Subcutaneous abdominal adipose tissue (tissue), 5 donors: Measurements from ENCODE around the gene KIF23.

Experiments
- H3K27ac ChIP-seq: one replicate; pipeline ENCODE4 v1.7.0; 2013; ENCODE audit warnings: low read depth, mild to moderate bottlenecking, inconsistent platforms, low read length, moderate library complexity
- H3K27me3 ChIP-seq, 5 donors: one replicate each; pipeline ENCODE4 v1.7.0; 2013; ENCODE audit warnings: low read length in 5 of 5, inconsistent platforms in 1 of 5; ENCODE audit not compliant: control insufficient read depth in 5 of 5, insufficient read depth in 4 of 5
- H3K36me3 ChIP-seq, 5 donors: one replicate each; pipeline ENCODE4 v1.7.0; 2013; ENCODE audit warnings: low read length in 5 of 5; ENCODE audit not compliant: control insufficient read depth in 5 of 5, insufficient read depth in 5 of 5
- H3K4me1 ChIP-seq, 5 donors: one replicate each; pipeline ENCODE4 v1.7.0; 2013; ENCODE audit warnings: low read length in 5 of 5, mild to moderate bottlenecking in 3 of 5, moderate library complexity in 1 of 5; ENCODE audit not compliant: control insufficient read depth in 5 of 5, insufficient read depth in 5 of 5
- H3K4me3 ChIP-seq, 5 donors: one replicate each; pipeline ENCODE4 v1.7.0; 2013; ENCODE audit warnings: low read length in 5 of 5, low read depth in 1 of 5
- H3K9ac ChIP-seq, 5 donors: one replicate each; pipeline ENCODE4 v1.7.0; 2013; ENCODE audit warnings: low read length in 5 of 5, mild to moderate bottlenecking in 4 of 5, moderate library complexity in 3 of 5
- H3K9me3 ChIP-seq, 5 donors: one replicate each; pipeline ENCODE4 v1.7.0; 2013; ENCODE audit warnings: low read length in 5 of 5; ENCODE audit not compliant: control insufficient read depth in 5 of 5
- donor health status: healthy.
- donor health status: healthy.
- donor health status: healthy.
- donor health status: healthy.
- donor health status: healthy.

KIF23 gene

GRCh38 chr15:69482686-69483256 is 68.6 kb downstream of the KIF23 start:
- no peaks in the 10 kb centered on the region for H3K36me3 ChIP-seq
- H3K4me1 ChIP-seq = peaks cover 3 to 23% (median 7%) of the 10 kb centered on the region in 5 donors
- no peak overlapping the region for H3K4me3 ChIP-seq
- no peak overlapping the region for H3K9ac ChIP-seq
- no peak overlapping the region for H3K27ac ChIP-seq
- H3K27me3 ChIP-seq = no peaks in the 10 kb centered on the region
- peaks cover 0 to 5% (median 0%) of the 10 kb centered on the region in 5 donors for H3K9me3 ChIP-seq

DNA sequence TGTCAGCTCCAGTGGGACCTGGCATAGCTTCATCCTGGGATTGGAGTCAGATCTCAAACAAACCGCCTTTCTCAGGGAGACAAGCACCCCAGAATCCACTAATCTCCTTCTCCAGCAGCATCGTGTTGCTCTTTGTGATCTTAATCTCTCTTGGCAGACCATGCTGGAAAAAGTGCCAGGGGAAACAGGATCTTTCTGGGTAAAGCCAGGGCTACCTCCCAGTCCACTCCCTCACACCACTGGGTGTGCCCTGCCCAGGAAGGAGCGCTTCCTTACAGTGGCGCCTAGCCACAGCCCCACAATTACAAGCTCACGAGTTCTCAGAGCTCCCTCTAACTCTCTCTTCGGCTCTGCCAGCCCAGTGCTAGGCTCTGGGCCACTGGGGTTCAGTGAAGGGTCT is 70.7 kb downstream of the KIF23 start:
- Histone ChIP-seq H3K27me3 (no peaks in the 10 kb centered on the region), H3K9me3 (peaks cover 0 to 5% (median 0%) of the 10 kb centered on the region in 5 donors), H3K9ac (no peak overlapping the region), H3K4me3 (no peak overlapping the region), H3K27ac (no peak overlapping the region), H3K36me3 (no peaks in the 10 kb centered on the region), H3K4me1 (peaks cover 7 to 36% (median 17%) of the 10 kb centered on the region in 5 donors)

- no peak overlapping the region for H3K9ac ChIP-seq
- no peak overlapping the region for H3K4me3 ChIP-seq
- peaks cover 13 to 53% (median 27%) of the 10 kb centered on the region in 5 donors for H3K4me1 ChIP-seq
- H3K9me3 ChIP-seq = peaks cover 0 to 5% (median under 1%) of the 10 kb centered on the region in 5 donors
- no peaks in the 10 kb centered on the region for H3K27me3 ChIP-seq
- no peaks in the 10 kb centered on the region for H3K36me3 ChIP-seq
- no peak overlapping the region for H3K27ac ChIP-seq
Measured at GRCh38 chr15:69486481-69487110, 72.4 kb downstream of the KIF23 start.

DNA sequence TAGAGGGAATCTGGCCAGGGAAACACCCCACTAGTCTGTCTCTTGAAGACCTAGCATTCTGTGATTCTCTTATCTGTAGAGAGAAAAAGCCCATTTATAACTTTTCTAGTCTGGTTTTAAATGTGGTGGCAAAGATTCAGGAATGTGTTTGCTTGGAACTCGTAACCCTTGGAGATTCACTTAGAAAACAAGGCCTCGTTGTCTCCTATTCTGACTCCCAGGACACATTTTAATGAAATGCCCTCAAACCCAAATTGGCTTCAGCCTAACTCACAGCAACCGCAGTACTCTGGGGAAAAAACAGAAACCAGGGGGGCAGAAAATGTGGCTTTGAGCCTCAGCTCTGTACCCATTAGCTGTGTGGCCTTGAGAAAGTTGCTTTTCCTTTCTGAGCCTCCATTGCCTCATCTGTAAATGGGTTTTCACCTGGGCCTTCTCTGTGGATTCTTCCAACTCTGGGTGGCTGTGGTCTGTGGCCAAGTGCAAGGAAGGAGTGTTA is 75.0 kb downstream of the KIF23 start:
- no peaks in the 10 kb centered on the region for H3K27me3 ChIP-seq
- H3K9me3 ChIP-seq = peaks cover 0 to 8% (median 2%) of the 10 kb centered on the region in 5 donors
- H3K4me1 ChIP-seq = peaks cover 13 to 60% (median 33%) of the 10 kb centered on the region in 5 donors
- no peak overlapping the region for H3K4me3 ChIP-seq
- peak overlapping the region; percentile 43 for H3K27ac ChIP-seq
- H3K9ac ChIP-seq = no peak overlapping the region
- H3K36me3 ChIP-seq = no peaks in the 10 kb centered on the region

DNA sequence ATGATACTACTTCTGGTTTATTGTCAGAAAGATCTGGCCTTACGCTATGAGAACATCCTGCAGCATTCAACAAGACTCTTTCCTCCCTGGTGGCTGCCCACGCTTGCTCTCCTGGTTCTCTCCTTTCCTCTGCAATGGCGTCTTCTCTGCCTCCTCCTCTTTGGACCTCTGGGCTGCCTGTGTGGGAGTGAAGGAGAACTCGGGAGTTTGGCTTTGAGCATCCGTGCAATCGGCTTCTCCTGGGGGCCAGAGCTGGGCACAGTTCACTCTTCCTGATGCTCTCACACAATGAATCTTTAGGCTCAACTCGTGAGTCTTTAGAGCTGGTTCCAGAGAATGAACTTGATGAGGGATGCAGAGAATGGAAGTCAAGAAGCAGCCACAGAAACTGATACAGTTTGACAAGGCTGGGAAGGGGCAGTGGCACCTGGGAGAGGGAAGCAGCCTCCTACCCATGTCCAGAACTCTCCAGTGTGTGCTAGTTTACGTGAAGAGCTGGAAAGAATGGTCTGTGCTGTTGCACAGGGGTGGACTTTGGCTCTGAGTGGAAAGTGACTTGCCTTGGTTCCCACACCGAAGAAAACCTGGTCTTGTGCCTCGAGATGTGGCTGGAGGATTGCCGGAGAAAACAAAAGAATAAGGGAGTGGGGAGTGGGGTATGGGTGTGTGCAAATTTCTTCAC is 76.3 kb downstream of the KIF23 start:
- peaks cover 13 to 51% (median 26%) of the 10 kb centered on the region in 5 donors for H3K4me1 ChIP-seq
- H3K4me3 ChIP-seq = peak overlapping the region in 1 of 5 donors; percentile 39
- H3K27me3 ChIP-seq = no peaks in the 10 kb centered on the region
- no peak overlapping the region for H3K9ac ChIP-seq
- peaks cover 0 to 8% (median 2%) of the 10 kb centered on the region in 5 donors for H3K9me3 ChIP-seq
- H3K36me3 ChIP-seq = no peaks in the 10 kb centered on the region
- H3K27ac ChIP-seq = peak overlapping the region; percentile 43

DNA sequence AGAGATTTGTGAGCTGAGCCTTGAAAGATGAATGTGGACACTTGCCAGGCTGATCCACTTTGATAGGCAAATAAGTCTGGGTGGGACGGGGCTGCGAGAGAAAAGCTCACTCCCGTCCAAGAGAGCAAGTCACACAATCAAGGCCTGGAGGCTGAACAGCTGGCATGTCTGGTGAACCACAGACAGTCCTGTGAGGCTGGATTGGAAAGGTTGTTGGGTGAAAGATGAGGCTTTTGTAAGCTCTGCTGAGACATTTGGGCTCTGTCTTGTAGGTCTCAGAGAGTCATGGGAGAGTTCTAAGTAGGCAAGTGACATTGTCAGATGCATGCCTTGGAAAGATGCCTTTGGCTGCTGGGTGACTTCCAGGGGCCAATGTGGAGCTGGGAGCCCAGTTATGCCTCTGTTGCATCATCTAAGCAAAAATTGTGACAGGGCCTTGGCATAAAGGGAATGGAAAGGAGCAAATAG is 76.9 kb downstream of the KIF23 start:
- Histone ChIP-seq H3K4me1 (peaks cover 13 to 51% (median 26%) of the 10 kb centered on the region in 5 donors), H3K27me3 (no peaks in the 10 kb centered on the region), H3K36me3 (no peaks in the 10 kb centered on the region), H3K27ac (peak overlapping the region; percentile 43), H3K9ac (no peak overlapping the region), H3K4me3 (no peak overlapping the region), H3K9me3 (peaks cover 0 to 5% (median 0%) of the 10 kb centered on the region in 5 donors)

DNA sequence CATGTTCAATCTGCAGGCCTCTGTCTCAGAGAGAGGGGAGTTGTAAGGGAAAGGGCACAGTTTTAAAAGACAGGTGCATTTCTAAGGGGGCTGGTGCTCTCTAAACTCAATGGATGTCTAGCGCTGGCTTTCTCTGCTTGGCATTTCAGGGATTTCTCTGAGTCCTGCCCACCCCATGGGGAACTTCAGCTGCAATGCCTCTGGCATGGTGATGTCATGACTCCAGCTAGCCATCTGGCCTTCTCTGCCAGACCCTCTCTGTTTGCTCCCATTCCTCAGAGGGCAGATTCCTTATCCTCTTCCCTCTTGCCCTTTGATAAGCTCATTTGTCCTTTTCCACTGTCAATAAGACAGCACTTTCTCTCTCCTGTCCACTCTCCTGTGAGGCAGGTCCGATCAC is 79.3 kb downstream of the KIF23 start:
- no peak overlapping the region for H3K27ac ChIP-seq

GRCh38 chr15:69496001-69496400 is 81.9 kb downstream of the KIF23 start:
- H3K27ac ChIP-seq = no peak overlapping the region
- H3K4me3 ChIP-seq = no peak overlapping the region
- peaks cover 0 to 5% (median 0%) of the 10 kb centered on the region in 5 donors for H3K9me3 ChIP-seq
- H3K9ac ChIP-seq = no peak overlapping the region
- no peaks in the 10 kb centered on the region for H3K36me3 ChIP-seq
- peaks cover 0 to 22% (median 12%) of the 10 kb centered on the region in 5 donors for H3K4me1 ChIP-seq
- H3K27me3 ChIP-seq = no peaks in the 10 kb centered on the region

More for the DNA sequence above, 79.3 kb downstream of the KIF23 start:
- H3K36me3 ChIP-seq = no peaks in the 10 kb centered on the region
- no peaks in the 10 kb centered on the region for H3K27me3 ChIP-seq
- peaks cover 0 to 5% (median 0%) of the 10 kb centered on the region in 5 donors for H3K9me3 ChIP-seq
- peaks cover 13 to 47% (median 26%) of the 10 kb centered on the region in 5 donors for H3K4me1 ChIP-seq
- peak overlapping the region in 1 of 5 donors; percentile 35 for H3K9ac ChIP-seq
- no peak overlapping the region for H3K4me3 ChIP-seq

DNA sequence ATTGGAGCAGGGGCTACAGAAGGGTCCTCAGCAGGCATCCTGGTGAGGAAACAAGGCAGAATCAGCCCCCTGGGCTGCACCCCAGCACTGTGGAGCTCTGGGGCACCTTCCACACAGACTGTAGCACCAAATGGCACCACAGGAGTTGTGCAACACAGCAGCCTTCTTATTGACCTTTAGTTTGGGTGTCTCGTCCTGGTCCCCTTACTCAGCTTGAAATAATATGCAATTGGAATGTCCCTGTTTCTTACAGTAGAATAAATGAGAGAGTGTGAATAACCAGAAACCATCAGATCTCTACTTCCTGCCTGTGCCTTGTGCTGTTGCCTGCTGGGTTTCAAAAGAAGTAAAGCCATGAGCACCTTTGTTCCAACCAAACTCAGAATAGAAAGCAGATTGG is 82.9 kb downstream of the KIF23 start:
- H3K4me3 ChIP-seq = no peak overlapping the region
- no peak overlapping the region for H3K27ac ChIP-seq
- H3K9me3 ChIP-seq = no peaks in the 10 kb centered on the region

DNA sequence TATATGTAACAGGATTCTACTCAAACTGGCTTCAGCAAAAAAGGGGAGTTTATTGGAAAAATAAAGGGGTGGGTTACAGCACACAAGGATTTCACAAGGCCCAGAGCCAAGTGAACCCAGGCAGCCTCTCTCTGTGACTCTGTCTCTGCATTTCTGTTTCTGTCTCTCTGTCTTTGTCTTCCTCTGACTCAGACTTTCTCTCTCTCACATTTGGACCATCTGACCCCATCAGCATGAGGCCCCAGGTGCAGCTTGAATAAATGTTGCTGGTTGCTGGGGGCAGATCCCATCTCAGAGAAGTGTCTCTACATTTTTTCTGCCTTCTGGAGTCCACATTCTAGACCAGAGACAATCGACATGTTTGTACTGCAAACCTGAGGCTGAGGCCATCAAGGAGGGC is 83.5 kb downstream of the KIF23 start:
- Histone ChIP-seq H3K9me3 (no peaks in the 10 kb centered on the region), H3K27ac (no peak overlapping the region), H3K4me3 (no peak overlapping the region), H3K27me3 (no peaks in the 10 kb centered on the region), H3K36me3 (no peaks in the 10 kb centered on the region), H3K9ac (no peak overlapping the region), H3K4me1 (peaks cover 0 to 16% (median 12%) of the 10 kb centered on the region in 5 donors)

More for the DNA sequence above, 82.9 kb downstream of the KIF23 start:
- H3K4me1 ChIP-seq = peaks cover 0 to 16% (median 12%) of the 10 kb centered on the region in 5 donors
- H3K36me3 ChIP-seq = no peaks in the 10 kb centered on the region
- no peak overlapping the region for H3K9ac ChIP-seq
- H3K27me3 ChIP-seq = no peaks in the 10 kb centered on the region
